WERI-Rb-1 (cell line): ENCODE measurements around the gene PEF1.

ENCODE experiments used
- DNase-seq: peaks from one replicate; pipeline ENCODE4 v3.0.0-alpha.2; 2020
- H3K27ac ChIP-seq: fragments of 250-450 bp; sonication (Bioruptor Pico); 2 replicates; pipeline ENCODE4 v1.5.1; 2020; ENCODE audit warnings: mild to moderate bottlenecking, moderate library complexity
- H3K27me3 ChIP-seq: fragments of 250-450 bp; sonication (Bioruptor Pico); 2 replicates; pipeline ENCODE4 v1.5.1; 2021; ENCODE audit warnings: mild to moderate bottlenecking, low read depth, moderate library complexity; ENCODE audit not compliant: insufficient read depth, severe bottlenecking
- H3K36me3 ChIP-seq: fragments of 250-450 bp; sonication (Bioruptor Pico); 2 replicates; pipeline ENCODE4 v1.5.1; 2020; ENCODE audit warnings: mild to moderate bottlenecking, moderate library complexity
- H3K4me3 ChIP-seq: 2 replicates; pipeline ENCODE4 v1.5.1; 2011; ENCODE audit warnings: low read depth, mild to moderate bottlenecking, control low read depth, low read length
- H3K9me3 ChIP-seq: fragments of 250-450 bp; sonication (Bioruptor Pico); 2 replicates; pipeline ENCODE4 v1.5.1; 2021; ENCODE audit warnings: mild to moderate bottlenecking, moderate library complexity; ENCODE audit not compliant: severe bottlenecking
- TF ChIP-seq, protein P1 (sequence below): IDR thresholded peaks from 2 replicates; pipeline ENCODE4 v1.5.1; 2011; ENCODE audit warnings: low read depth, mild to moderate bottlenecking, control low read depth, inconsistent platforms, low read length

Gene PEF1

DNA sequence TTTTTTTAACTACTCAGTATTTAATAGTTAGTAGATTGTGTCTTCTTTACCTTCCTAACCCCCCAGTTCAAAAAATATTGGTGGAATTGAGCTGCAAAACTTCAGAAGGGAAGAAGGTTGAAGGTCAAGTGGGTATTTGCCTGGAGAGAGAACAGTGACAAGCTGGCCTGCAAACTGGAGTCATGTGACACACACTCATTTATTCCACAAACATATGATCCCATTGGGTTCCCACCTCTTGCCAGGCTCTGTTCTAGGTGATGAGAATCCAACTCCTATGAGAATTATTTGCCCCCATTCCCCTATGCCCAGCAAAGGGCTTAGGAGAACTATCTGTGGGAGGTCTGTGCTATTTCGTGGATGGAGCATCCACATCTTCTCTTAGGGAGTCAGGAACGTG, 3.5 kb upstream of the PEF1 start:
- Histone ChIP-seq H3K9me3 (no peaks in the 10 kb centered on the region), H3K27me3 (no peaks in the 10 kb centered on the region), H3K36me3 (peaks cover 4% of the 10 kb centered on the region), H3K4me3 (no peak overlapping the region), H3K27ac (no peak overlapping the region)
- DNase-seq, result no peak
- TF ChIP-seq, protein P1, sequence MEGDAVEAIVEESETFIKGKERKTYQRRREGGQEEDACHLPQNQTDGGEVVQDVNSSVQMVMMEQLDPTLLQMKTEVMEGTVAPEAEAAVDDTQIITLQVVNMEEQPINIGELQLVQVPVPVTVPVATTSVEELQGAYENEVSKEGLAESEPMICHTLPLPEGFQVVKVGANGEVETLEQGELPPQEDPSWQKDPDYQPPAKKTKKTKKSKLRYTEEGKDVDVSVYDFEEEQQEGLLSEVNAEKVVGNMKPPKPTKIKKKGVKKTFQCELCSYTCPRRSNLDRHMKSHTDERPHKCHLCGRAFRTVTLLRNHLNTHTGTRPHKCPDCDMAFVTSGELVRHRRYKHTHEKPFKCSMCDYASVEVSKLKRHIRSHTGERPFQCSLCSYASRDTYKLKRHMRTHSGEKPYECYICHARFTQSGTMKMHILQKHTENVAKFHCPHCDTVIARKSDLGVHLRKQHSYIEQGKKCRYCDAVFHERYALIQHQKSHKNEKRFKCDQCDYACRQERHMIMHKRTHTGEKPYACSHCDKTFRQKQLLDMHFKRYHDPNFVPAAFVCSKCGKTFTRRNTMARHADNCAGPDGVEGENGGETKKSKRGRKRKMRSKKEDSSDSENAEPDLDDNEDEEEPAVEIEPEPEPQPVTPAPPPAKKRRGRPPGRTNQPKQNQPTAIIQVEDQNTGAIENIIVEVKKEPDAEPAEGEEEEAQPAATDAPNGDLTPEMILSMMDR, result no peak

DNA sequence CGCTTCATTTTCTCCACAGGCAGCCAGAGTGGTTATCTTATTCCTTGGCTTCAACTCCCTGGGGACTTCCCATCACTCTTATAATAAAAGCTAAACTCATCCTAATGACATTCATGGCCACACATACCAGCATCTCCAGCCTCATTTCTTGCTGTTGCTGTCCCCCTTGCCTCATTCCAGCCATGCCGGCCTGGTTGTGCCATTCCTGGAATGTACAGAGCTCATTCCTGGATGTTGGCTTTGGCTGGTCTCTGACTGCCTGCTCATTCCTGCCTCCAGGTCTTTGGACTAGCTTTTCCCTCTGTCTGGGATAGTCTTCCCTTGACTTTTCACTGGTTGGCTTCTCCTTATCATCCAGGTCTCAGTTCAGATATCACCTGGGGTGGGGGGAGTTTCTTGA, 2.4 kb upstream of the PEF1 start:
- no peaks in the 10 kb centered on the region; the same call in 1 of the 2 replicates for H3K36me3 ChIP-seq
- TF ChIP-seq, protein P1, result no peak
- DNase-seq, result no peak
- H3K27ac ChIP-seq, result no peak overlapping the region
- no peaks in the 10 kb centered on the region for H3K9me3 ChIP-seq
- no peaks in the 10 kb centered on the region for H3K27me3 ChIP-seq
- no peak overlapping the region for H3K4me3 ChIP-seq

DNA sequence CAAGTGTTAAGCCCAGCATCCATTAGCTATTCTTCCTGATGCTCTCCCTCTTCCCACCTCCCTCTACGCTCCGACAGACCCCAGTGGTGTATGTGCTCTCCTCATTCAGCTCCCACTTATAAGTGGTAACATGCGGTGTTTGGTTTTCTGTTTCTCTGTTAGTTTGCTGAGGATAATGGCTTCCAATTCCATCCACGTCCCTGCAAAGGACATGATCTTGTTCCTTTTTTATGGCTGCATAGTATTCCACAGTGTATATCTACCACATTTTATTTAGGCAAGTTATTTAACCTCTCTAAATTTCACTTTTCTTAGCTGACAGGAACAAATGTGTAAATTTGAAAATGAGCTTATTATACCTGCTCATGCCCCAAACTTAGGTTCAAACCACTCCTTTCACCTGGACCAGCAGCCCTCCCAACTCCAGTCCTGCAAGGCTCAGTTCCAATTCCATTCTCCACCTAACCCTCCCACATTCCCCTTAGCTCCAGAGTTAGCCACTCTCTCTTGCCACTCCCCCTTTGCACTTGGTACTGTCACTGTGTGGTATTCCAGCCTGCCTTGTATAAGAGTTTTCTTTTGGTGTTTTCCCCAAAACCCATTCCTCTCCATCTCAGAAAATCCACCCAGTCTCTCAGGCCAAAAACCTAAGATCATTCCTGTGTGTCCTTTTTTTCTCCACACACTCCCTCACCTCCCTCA, 1.7 kb upstream of the PEF1 start:
- no peak for DNase-seq
- Histone ChIP-seq H3K9me3 (no peaks in the 10 kb centered on the region), H3K4me3 (no peak overlapping the region), H3K27ac (no peak overlapping the region), H3K27me3 (no peaks in the 10 kb centered on the region), H3K36me3 (no peaks in the 10 kb centered on the region; the same call in 1 of the 2 replicates)
- TF ChIP-seq, protein P1, result no peak

DNA sequence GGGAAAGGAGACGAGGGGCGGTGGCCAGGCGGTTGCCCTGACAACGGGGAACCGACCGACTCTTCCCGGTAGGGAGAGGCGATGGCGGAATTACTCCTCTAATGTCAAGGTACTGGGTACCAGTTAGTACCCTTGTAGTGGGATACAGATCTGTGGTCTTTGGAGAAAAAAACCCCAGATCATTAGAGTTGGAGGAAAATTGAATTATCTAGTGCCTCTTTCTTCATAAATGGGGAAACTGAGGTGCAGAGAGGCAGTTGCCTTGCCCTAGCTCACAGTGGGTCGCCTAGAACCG, 545 bp upstream of the PEF1 start:
- TF ChIP-seq, protein P1, result no peak
- Histone ChIP-seq H3K27ac (peak overlapping the region; percentile 99), H3K9me3 (no peaks in the 10 kb centered on the region), H3K27me3 (no peaks in the 10 kb centered on the region), H3K4me3 (peak overlapping the region; percentile 85), H3K36me3 (peaks cover 3% of the 10 kb centered on the region; the same call in 1 of the 2 replicates)
- no peak for DNase-seq

DNA sequence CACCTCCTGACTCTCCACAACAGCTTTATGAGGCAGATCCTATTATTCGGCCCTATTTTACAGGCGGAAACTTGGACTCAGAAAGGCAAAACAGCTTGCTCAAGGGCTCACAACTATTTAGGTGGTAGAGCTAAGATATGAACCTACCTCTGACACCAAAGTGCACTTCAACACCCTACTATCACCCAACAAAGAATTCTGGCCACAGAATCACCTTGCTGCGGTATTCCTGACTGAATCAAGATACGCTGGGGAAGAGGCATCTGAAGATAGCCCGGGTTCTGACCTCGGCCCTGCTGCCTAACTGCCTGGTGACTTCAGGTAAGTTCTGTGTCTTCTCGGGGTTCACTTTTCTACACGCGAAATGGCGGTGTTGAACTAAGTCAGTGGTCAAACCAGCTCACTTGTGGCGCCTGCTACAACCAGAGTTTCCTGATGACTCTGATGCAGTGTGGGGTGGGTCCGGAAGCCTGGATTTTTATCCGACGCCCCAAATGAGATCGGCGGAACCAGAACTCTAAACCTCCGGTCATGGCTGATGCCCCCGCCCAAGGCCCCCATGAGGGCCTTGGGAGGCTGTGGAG, 608 bp downstream of the PEF1 start:
- Histone ChIP-seq H3K27me3 (no peaks in the 10 kb centered on the region), H3K36me3 (peaks cover 3% of the 10 kb centered on the region; the same call in 1 of the 2 replicates), H3K27ac (peak overlapping the region; percentile 99), H3K4me3 (peak overlapping the region; percentile 85), H3K9me3 (no peaks in the 10 kb centered on the region)
- TF ChIP-seq, protein P1, result no peak
- DNase-seq, result no peak
